Bronchial epithelial cell (primary cell): ENCODE data around the gene BTG3. TPM values are rescaled to one million over a fixed set of nuclear protein-coding genes. Genes with fewer than 3 reads are reported as not detected.

Experiments
- total RNA-seq: library from RNA; depleted of rRNA; stranded (reverse); fragments of >200 nt; gene quantifications from 2 replicates; pipeline ENCODE4 v1.2.1, GENCODE V29; 2014

Gene BTG3
- total RNA-seq, 1 donor from 2014 or later = 32.9 TPM

Other genes starting within 250 kb of the BTG3 start
- gene CXADR, start 99.9 kb downstream of the BTG3 start, total RNA-seq = 27.9 and 43.5 TPM in 2 replicates
- gene C21orf91, start 206.5 kb upstream of the BTG3 start, total RNA-seq = 6.6 and 11.5 TPM in 2 replicates